Endometrium (tissue), 2 donors: ENCODE data around the gene LRRC3.
"Not testable (repeated sequence)": the region's sequence is repeated elsewhere in the genome, so short reads cannot be mapped to it uniquely, and the experiment has no call there.

ENCODE experiments used
- FAIRE-seq: peaks from 2 replicates; lab custom pipeline; 2012; peaks lifted over from hg19 to GRCh38; lab: Jason Lieb, UNC
- donor health status: control.
- donor health status: control.

Gene LRRC3, protein sequence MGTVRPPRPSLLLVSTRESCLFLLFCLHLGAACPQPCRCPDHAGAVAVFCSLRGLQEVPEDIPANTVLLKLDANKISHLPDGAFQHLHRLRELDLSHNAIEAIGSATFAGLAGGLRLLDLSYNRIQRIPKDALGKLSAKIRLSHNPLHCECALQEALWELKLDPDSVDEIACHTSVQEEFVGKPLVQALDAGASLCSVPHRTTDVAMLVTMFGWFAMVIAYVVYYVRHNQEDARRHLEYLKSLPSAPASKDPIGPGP

DNA sequence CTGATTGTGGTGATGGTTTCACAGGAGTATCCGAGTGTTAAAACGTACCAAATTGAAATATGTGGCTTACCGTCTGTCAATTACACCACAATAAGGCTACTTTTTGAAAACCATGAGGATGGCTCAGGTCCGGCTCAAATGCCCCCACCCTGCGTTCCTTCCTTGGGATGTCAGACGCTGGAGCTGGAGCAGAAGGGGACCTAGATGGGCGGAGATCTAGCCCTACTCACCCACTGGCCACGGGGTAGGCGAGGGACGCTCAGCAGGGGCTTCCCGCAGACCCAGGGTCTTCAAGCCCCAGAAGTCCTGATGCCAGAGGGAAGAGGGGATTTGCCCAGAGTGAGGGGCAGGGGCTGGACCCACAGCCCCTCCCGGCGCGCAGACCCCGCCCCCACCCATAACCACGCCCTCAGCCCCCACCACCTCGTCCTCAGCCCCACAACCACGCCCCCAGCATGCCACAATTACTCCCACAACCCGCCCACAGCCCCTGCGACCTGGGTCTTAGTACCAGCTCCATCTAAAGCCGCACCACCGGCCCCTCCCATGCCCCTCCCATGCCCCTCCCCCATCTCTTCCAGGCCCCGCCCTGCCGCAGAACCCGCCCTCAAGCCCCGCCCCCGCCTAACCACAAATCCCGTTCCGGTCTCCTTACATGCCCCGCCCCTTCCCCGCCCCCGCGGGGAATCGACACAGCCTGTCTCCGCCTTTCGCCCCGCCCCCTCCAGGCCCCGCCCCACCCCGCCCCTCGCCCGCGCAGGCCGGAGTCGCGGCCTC lies at the start of gene LRRC3:
LRRC3 (plus strand) TSS at position 764 of the 777 bp plus-strand sequence. CDS start 1,135 bp downstream, outside the sequence.
- FAIRE-seq: no peak

DNA sequence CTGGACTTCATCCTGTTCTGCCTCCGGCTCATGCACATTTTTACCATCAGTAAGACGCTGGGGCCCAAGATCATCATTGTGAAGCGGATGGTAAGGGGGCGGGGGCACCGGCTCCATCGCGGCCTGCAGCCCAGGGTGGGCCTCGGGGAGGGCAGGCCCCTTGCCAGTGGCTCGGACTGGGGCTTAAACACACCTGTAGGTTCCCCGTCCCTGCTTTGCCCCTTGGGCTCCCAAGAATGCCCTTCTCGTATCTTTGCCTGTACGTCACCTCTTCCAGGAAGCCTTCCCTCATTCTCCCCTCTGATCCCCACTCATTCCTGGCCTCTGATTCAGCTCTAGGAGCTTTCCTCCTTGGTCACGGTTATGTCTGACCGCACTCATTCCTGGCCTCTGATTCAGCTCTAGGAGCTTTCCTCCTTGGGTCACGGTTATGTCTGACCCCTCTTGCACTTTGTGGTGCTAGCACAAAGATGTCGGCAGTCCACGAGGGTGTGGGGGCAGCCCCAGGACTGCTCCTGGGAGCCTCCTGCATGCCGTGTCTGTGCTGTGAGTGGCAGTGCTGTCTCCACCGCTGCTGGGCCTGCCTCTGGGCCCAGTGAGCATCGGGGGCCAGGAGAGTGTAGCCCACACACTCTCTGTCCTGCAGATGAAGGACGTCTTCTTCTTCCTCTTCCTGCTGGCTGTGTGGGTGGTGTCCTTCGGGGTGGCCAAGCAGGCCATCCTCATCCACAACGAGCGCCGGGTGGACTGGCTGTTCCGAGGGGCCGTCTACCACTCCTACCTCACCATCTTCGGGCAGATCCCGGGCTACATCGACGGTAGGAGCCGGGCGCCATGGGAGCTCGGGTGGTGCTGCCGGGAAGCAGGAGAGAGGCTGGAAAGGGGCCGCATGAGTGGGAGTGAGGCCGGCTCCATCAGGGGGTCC lies 49.1 kb upstream of the LRRC3 start:
- FAIRE-seq: no peak

GRCh38 chr21:44406953-44407352 lies 48.4 kb upstream of the LRRC3 start:
- no peak for FAIRE-seq

DNA sequence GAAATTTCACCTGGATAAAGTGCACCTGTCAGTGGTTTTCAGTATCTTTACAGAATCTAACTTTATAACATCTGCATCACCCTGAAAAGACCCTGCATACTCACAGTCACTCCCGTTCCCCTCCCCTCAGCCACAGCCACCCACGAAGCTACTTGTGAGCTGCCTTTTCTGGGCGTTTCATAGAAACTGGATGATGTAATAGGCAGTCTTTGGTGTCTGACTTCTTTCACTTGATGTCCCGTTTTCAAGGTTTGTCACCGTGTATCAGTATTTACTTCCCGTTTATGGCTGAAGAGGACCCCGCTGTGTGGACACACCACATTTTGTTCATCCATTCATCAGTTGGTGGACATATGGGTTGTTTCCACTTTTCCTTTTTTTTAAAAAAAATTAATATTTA lies 47.8 kb upstream of the LRRC3 start:
- no peak for FAIRE-seq

DNA sequence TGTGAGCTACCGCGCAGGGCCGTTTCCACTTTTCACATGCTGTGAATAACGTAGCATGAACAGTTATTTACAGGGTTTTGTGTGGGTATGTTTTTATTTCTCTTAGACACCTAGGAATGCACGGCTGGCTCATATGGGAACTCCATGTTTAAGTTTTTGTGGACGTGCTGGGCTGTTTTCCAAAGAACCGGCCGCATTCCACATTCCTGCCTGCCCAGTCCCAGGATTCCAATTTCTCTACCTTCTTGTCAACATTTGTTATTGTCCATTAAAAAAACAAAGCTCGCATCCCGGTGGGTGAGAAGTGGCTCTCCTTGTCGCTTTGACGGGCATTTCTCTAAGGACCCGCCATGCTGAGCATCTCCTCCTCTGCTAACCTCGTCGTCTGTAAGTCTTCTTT lies 47.1 kb upstream of the LRRC3 start:
- FAIRE-seq: no peak

DNA sequence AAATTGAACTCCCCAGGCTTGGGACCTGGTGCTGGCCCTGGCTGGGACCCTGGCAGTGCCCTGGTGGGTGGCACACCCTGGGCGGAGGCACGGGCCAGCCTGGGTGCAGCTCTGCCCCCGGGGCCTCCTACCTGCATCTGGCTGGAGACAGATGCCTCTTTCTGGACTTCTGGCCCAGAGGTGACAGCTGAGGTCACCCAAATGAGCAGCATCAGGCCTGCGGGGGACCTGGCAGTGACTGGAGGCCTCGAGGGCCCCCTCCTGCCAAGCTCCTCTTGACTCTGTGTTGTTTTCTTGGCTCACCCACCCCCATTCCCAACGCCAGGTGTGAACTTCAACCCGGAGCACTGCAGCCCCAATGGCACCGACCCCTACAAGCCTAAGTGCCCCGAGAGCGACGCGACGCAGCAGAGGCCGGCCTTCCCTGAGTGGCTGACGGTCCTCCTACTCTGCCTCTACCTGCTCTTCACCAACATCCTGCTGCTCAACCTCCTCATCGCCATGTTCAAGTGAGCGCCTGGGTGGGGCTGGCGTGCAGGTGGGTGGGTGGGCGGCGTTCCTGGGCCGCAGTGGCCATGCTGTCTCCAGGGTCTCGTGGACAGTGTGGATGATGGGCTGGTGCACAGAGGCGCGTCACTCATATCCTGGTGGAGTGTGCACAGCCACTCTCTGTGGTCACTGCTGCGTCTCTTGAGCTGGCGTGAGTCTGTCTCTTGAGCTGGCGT lies 41.6 kb upstream of the LRRC3 start:
- FAIRE-seq: no peak

GRCh38 chr21:44414291-44415072 lies 40.8 kb upstream of the LRRC3 start:
- FAIRE-seq: no peak

DNA sequence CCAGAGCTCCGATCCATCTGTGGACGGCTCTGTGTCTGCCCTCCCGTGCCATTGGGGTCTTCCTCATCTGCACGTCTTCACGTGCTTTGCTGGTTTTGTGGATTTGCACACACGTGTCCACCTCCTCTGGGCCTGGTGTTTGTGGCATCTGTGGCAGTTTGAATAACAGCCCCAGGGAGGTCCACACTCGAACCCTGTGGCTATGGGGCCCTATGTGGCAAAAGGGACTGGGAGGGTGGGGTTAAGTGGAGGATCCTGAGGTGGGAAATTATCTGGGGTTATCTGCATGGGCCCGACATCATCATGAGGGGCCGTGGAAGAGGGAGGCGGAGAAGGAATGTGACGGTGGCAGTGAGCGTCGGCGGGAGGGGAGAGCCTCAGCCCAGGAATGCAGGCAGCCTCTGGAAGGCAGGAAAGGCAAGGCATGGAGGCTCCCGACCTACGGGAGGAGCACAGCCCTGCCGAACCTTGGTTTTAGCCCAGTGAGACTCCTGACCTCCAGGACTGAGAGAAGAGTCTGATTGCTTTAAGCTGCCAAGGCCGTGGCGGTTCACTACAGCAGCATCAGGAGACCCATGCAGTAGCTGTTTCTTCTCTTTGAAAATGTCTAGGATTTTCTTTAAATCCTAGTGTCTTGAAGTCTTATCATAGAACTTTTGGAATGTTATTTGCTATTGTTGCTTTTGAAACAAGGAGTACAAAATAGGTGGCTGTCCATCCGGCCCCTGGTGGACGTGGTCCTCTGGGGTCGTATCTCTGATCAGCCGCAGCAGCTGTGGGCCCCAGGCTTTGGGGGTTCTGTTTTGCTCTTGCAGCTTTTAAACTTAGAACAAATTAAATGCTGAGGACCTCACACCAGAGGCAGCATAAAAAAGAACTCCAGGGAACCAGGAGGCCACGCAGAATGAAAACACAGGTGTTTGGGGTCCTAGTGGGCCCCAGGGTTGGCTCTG lies 40.0 kb upstream of the LRRC3 start:
- FAIRE-seq: no peak

GRCh38 chr21:44416193-44416592 lies 39.1 kb upstream of the LRRC3 start:
- no peak for FAIRE-seq

- FAIRE-seq: not testable (repeated sequence)
Measured at GRCh38 chr21:44417621-44418107, 37.6 kb upstream of the LRRC3 start.

GRCh38 chr21:44418108-44418875 lies 37.0 kb upstream of the LRRC3 start:
- no peak for FAIRE-seq

DNA sequence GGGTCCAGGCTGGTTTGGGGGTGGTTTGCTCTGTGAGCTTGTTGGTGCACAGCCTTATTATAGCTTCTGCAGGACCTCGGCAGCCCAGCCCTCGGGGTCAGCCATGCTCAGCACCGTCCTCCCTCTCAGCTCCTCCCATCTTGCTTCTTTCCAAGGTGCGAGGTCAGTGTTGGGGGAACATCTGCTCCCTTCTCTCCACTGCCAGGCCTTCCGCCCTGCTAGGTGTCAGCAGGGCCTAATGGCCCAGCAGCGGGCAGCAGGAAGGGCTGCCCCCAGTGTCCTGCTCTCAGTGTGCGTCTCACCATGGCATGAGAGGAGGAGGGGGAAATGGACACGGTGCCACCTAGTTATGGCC lies 36.5 kb upstream of the LRRC3 start:
- no peak for FAIRE-seq

GRCh38 chr21:44419679-44420078 lies 35.6 kb upstream of the LRRC3 start:
- FAIRE-seq: no peak

DNA sequence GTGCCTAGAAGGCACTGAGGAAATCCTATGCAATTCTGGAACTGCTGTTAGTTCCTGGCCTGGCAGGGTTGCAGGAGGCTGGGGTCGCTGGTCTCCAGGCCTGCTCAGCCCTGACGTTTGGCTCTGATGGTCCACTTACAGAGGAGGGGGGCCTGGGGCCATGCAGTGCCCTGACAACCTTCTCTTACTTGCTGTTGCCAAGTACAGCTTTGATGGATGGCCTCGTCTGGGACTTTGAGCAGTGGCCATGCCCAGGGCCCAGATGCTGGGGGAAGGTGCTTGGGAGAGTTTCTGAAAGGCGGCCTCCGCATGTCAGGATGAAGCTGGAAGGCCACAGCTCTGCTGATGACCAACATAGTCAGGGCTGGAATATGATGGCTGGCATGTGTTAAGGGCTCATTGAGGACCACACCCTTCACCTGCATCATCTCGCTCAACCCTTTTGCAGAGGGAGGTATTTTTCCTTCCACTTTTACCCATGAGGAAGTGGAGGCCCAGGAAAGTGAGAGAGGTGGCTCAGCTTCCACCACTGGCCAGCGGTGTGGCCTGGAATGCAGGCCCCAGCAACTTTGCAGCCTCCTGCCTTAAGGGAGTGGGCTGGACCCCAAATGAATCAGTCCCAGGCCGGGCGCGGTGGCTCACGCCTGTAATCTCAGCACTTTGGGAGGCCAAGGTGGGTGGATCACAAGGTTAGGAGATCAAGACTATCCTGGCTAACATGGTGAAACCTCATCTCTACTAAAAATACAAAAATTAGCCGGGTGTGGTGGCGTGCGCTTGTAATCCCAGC lies 34.7 kb upstream of the LRRC3 start:
- no peak for FAIRE-seq

DNA sequence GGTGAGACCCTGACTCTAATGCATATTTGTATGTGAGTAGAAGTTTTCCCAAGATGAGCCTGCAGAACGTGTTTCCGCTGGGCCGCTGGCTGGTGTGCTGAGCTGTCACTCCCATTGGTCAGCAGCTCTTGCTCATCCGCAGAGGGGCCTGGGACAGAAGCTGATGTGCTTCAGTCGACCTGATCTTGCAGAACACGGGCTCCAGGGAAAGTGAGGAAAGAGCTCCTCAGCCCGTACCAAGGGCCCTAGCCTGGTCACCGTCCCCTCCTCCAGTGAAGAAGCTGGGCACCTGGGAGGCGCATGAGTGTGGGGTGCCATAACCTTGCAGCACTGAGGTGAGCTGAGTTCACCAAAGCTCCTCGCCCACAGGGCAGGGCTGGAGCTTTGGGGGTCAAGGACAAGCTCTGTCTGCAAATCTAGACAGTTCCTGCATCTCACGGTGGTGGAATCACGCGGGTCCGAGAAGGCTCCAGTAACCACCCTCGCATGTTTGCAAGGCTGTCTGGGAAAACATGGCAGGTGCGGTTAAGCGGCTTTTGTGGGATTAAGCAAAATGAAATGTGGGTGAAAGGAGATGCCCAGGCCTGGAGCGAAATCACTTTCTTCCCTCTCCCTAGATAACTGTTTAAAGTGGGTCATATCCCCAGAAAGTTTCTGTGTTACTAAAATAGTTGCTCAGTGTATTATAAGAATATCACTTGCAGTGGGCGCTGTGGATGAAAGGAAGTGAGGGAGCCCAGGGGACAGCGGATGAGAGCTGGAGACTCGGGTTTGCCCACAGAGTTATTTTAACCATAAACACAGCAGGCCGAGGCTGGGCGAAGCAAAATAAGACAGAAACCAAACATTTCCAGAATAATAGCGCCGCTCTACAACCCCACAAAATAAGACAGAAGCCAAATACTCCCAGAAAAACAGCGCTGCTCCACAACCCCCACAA lies 33.1 kb upstream of the LRRC3 start:
- FAIRE-seq: no peak

DNA sequence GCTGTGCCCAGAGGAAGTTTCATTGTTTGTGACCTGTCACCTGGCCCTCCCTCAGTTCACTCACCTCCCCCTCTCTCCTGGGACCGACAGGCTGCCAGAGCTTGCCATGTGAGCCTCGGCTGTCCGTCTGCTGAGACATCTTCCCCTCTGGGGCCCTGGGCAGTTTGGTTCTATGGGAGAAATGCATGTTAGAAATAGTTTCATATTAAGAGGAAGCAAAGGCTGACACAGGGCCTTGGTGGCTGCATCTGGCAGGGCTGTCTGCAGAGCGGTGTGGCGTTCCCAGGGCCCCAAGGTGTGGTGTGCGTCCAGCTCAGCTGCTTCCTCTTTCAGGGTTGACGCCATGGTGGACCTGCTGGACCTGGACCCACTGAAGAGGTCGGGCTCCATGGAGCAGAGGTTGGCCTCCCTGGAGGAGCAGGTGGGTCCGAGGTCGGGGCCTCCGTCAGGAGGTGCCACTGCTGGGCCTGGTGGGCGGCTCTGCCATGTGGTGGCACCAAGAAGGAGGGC lies 31.9 kb upstream of the LRRC3 start:
- FAIRE-seq: no peak
